GM21786 (cell line): ENCODE data around the gene MLLT10.
"Not testable (repeated sequence)": the region's sequence is repeated elsewhere in the genome, so short reads cannot be mapped to it uniquely, and the experiment has no call there.

Source experiments
- ATAC-seq: cut with Tn5 transposase; IDR thresholded peaks from one replicate; pipeline ENCODE4 v1.9.1; 2021; ENCODE audit not compliant: unreplicated experiment

Gene MLLT10

DNA sequence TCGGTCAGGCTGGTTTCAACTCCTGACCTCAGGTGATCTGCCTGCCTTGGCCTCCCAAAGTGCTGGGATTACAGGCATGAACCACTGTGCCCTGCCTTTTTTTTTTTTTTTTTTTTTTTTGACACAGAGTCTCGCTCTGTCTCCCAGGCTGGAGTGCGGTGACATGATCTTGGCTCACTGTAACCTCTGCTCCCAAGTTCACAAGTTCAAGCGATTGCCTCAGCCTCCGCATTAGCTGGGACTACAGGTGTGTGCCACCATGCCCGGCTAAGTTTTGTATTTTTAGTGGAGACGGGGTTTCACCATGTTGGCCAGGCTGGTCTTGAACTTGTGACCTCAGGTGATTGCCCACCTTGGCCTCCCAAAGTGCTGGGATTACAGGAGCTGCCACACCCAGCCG, 94.6 kb downstream of the MLLT10 start:
- not testable (repeated sequence) for ATAC-seq

DNA sequence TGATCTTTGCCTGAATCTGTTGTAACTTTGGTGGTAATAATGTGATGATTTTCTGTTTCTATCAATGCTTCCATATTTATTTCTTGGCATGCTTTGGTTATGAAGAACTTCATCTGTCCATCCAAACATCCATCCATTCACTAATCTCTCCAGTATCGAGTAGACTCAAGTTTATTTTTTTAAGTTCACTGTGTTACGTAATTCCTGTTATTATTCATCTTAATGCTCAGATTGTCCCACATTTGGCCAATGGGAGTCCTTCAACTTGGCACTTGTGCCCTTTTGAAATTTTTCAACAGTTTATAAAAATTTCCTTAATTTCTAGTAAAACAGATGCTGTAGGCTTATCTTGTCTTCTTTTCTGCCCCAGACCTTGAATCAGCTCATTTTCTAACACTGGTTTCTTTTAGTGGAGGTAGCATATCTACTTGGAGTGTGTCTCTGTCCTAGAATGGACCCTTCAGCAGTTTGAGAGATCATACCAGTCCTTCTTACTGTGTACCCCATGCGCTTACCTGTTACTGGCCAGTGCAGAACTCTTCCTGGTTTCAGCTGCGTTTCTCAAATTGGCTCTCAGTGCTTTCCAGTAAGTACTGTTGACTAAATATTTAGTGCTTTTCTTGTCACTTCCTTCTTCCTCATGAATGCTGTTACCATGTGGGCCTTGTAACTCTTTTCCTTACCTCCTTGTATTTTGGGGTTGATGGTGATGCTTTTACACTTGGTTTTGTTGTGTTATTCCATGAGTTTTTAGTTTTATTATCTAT, 100.8 kb downstream of the MLLT10 start:
- ATAC-seq = no peak

DNA sequence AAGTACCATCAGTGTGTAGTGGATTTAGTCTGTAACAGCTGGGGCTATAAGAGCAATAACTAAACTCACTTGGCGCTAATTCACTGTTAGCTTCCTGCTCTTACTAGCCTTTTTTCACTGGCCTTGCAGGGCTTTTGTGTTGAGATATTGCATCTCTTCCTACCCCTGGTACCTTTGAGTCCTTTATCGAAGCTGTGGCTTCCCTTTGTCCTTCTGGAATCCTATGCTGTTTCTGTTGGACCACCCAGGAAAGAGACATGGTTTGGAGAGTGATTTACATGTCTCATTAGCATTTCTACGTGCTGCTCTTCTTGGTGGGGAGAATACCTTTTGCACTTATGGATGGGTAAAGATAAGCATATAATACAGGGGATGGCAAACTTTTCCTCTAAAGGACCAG, 103.8 kb downstream of the MLLT10 start:
- no peak for ATAC-seq

DNA sequence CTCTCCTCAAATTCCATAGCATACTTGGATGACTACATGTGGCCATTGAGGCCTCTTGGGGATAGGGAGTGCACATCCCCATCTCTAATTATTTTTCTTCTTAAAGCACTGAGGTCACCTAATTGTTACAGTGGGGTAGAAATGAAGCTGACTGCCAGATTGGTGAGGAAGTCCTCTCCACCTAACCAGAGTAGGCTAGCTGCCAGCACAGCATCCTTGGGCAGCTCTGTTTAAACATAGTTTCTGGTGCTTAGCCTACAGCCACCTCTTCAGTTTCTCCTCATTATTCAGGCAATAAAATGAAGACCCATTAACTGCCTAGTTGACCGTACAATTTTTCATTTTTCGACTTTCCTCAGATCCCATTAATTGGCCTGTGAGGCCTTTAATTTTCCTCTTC, 104.6 kb downstream of the MLLT10 start:
- no peak for ATAC-seq

DNA sequence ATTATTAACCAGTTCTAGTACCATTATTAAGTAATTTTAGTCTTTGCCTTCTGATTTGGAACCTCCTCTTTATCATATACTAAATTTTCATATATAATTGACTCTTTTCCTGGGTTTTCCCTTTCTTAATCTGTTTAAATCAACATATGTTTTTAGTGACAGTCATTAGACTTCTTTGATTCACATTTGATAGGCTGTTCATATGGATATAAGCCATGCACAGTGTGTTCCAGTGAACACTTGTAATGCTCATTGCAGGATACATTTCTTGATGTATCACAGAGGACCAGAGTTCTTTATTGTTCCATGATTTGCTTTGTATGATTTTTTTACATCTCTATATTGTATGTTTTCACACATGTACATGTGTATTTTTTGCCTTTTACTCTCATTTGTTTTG, 114.0 kb downstream of the MLLT10 start:
- ATAC-seq = no peak

DNA sequence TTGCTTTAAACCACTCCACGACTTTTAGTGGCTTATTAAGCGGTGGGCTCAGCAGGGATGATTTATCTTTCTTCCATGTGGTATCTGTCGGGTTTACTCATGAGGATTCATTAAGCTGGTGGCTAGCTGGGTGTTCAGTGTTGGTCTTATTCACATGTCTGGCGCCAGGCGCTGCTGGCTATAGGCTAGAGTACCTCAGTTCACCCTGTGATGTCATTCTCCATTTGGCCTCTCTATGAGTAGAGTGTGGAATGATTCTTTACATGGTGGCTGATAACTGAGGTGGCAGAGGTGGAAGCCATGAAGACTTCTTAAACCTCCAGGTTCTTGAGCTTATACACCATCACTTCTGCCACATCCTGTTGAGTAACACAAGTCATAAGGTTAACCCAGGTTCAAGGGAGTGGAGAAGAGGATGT, 115.4 kb downstream of the MLLT10 start:
- no peak for ATAC-seq

DNA sequence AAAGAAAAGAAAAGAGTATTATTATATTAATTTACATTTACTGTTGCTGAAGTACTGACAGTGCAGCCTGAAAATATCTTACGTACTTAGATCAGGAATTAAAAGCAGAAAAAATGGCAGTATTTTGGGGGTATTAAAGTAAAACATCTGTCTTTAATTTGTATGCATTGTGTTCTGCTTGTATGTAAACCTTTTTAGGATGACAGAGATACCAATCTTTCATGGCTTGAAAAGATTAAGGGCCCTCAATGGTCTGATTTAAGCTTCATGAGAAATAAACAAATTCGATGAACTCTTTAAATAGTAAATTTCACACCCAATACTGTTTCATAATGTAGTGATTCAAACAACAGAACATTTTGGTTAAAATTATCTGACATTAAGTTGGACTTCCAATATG, 116.3 kb downstream of the MLLT10 start:
- ATAC-seq = no peak

DNA sequence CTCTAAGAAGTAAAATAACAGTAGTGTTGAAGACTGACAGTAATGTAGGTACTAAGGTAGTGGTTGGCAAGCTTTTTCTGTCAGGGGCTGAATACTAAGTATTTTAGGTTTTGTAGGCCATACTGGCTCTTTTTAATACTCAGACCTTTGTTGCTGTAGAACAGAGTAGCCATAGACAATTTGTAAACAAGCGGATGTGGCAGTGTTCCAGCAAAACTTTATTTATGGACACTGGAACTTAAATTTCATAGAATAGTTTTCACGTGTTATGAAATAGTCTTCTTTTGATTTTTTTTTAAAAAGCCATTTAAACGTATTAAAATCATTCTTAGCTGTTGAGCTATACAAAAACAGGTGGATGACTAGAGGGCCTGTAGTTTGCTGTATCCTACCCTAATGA, 121.2 kb downstream of the MLLT10 start:
- ATAC-seq = no peak

DNA sequence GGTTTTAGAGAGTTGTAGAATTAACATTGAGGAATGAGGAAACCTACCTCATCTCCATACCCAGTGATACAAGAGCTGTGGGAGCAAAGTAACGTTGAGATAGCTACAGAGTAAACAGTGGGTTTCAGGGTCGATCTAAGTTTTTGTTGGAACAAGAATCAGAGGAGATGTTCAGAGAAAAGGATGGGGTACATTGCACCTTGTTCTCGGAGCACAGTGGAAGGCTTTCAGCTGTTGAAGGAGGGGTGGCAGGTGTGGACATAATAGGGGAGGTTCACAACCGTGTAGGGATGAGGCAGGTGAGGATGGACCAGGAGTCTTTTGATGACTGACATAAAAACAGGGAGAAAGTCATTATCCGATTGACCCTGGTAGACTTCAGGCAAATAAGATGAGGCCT, 121.7 kb downstream of the MLLT10 start:
- ATAC-seq = no peak

DNA sequence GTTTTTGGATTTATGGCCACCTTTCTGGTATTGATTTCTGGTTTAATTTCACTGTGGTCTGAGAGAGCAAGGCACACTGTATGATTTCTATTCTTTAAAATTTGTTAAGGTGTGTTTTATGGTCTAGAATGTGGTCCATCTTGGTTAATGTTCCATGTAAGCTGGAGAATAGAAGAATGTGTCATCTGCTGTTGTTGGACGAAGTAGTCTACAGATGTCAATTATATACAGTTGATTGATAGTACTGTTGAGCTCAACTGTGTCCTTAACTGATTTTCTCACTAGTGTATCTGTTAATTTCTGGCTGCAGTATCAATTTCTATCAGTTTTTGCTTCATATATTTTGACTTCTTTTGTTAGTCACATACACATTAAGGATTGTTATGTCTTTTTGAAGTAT, 127.1 kb downstream of the MLLT10 start:
- ATAC-seq = no peak

DNA sequence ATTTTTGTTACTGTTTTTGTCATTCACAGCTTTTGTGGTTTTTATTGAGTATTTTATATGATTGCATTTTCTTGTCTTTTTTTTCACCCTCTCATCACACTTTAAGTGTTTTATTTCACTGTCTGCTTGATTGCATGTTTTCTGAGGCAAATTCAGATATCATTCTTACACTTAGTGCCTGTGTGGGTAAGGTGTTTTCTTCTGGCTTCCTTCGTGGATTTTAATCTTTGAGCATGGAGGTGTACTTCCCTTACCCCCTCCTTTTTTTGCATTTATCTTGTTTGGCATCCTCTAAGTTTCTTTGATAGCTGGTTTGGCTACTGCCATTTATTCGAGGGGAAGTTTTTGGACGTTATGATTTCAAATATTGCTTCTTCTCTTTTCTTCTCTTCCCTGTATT, 127.9 kb downstream of the MLLT10 start:
- ATAC-seq = no peak

DNA sequence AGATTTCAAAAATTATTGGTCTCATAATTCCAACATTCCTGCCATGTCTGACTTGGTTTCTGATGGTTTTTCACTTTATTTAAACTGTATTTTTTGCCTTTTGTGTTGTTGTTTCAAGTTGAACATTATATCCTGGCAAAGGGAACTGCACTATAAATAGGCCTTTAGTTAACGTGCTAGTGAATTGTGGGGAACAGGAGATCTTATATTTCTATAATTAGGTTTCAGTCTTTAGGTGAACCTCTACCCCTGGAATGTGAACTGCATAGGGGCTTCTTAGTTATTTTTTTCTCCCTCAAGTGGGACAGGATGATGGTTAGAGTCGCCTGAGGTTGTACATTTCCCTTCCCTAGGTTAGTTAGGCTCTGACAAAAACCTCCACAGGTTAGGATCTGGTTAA, 128.6 kb downstream of the MLLT10 start:
- no peak for ATAC-seq

DNA sequence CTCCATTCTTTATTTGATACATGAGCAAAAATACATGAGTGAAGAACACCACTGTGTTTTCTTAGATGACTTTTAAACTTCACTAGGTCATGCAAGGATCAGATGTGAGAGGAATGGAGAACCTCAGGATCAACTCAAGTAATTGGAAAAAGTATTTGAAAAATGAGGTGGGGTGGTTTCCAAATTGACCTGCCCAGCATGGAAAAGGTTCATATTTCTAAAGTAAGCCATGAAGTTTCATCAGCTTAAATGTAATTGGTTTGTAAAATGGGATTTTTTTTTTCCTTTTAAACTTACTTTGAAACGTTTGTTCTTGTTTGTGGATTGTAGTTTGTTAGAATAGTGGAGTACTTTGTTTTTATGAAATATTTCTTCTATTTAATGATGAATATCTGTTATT, 134.8 kb downstream of the MLLT10 start:
- ATAC-seq = no peak

DNA sequence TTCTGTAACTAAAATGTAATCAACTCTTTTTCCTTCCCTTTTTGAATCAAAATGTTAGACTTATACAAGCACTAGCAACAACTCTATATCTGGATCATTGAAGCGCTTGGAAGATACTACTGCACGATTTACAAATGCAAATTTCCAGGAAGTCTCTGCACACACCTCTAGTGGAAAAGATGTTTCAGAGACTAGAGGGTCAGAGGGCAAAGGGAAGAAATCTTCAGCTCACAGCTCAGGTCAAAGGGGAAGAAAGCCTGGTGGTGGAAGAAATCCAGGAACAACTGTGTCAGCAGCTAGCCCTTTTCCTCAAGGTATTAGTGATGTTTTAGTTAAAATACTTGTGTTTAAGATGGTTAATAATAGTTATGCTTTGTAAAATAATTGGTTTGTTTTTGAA, 136.4 kb downstream of the MLLT10 start:
- ATAC-seq = no peak

DNA sequence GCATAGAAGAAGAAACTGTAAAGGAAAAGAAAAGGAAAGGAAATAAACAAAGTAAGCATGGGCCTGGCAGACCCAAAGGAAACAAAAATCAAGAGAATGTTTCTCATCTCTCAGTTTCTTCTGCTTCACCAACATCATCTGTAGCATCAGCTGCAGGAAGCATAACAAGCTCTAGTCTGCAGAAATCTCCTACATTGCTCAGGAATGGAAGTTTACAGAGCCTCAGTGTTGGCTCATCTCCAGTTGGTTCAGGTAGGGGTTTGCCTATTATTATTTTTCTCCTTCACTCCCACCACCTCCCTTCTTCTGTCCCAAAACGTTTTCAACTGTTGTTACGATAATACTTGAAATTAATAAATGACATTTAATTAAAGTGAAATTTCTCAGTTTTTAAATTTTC, 139.6 kb downstream of the MLLT10 start:
- ATAC-seq = no peak

DNA sequence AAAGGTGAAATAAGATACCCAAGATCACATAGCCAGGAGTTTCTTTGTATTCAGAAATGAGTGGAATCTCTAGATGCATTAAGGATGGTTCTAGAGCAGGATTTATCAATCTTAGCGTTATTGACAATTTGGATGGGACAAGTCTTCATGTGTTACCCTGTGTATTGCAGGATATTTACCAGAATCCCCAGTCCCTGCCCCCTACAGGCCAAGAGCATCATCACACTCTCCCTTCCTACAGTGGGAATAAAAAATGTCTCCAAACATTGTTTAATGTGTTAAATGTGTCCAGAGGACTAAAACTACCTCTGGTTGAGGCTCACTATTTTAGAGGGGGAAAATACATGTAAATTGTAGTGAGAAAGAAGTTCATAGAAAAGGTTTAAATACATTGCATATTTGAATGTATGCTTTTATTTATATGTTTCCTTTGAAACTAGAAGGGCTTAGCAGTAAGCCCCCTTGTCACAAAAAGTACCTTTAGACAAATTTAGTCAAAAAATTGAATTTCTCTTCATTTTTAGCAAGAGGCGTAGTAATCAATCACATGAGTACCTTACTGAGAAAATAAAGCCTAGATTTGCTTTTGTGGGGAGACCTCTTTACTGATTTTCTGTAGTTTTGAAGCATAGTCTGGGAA, 141.2 kb downstream of the MLLT10 start:
- ATAC-seq = no peak

DNA sequence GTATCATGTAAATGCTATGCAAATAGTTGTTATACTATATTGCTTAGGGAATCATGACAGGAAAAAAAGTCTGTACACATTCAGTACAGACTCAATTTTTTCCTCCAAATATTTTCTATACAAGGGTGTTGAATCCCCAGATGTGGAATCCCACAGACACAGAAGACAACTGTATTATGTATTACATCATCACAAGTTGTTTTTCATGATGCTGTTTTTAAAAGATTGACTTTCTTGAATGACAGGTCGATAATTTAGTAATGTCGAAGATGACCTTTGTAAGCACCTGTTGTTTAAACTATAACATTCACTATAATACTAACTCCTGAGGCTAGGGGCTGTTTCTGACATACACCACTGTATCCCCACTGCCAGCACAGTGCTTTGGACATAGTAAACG, 143.5 kb downstream of the MLLT10 start:
- ATAC-seq = no peak

DNA sequence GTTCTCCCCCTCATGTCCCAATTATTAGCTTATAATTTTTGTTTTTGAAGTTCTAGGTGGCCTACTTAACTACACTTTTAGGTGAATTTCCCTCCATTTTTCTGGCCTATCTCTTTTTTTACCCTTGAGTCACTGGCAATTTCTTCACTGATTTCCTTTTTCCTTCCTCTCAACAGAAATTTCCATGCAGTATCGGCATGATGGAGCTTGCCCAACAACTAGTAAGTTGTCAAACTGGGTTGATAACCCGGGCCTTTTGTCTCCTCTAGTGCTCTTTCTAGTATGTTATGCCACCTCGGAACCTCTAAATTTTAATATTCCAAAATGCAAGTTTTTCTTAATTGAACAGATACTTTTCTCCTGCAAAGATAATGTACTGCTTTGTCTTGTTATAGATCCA, 147.1 kb downstream of the MLLT10 start:
- ATAC-seq = no peak

DNA sequence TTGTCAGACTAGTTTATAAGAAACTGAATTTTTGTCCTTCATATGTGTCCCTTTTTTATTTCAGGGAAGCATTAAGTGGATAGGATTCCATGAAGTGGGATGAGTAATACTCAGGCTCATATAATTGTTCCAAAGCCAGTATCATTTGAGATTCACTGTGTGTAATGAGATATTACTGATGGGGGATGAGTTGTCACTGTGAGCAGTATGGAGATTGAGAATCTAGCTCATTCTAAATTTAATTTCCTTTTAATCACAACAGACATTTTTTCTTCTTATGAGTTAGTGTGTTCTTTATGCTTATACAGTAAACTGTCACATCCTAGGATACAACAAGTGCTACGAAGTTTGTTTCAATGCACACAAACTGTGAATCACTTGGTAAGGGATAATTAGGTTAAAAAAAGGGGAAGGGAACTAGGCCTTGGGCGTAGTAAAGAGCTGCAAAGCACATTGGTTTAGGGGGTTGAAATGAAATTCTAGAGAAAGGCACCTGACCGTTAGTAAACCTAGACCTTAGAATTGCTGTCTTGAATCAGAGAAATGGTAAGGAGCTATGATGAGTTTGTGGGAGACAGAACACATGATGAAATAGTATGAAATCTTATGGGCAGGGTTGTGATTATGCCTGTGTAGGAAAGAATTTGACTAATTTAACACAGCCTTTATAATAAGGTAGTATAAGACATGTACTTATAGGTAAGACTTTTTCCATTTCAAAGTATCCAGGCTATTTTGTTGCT, 153.4 kb downstream of the MLLT10 start:
- ATAC-seq = no peak

DNA sequence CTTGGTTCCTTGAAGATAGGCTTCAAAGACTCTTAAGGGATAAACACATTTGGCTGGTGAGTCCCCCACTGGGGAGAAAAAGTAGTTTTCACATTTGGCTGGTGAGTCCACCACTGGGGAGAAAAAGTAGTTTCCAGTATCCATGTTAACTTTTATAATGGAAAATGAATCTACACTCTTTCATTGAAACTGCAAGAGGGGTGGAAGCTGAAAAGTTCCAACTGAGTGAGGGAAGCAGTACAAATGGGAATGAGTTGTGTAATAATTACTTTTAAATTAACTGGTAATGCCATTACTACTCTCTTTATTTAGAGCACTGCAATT, 153.9 kb downstream of the MLLT10 start:
- no peak for ATAC-seq

DNA sequence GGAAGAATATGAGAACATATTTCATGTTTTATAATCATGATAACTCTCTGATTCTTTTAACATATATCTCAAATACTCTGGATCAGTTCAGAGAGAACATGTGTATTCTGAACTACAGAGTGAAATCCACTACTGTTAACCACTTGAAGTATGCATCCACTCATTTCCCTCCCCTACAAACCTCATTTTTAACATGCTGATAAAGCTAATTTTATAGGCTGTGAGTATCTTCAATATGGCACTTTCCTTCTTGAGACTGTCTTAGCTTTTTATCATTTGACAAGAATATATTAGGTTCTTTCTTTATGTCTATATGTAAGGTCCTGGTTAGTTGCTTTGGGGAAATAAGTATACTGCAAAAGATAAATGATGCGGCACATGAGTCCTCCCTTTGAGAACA, 154.8 kb downstream of the MLLT10 start:
- ATAC-seq = no peak

DNA sequence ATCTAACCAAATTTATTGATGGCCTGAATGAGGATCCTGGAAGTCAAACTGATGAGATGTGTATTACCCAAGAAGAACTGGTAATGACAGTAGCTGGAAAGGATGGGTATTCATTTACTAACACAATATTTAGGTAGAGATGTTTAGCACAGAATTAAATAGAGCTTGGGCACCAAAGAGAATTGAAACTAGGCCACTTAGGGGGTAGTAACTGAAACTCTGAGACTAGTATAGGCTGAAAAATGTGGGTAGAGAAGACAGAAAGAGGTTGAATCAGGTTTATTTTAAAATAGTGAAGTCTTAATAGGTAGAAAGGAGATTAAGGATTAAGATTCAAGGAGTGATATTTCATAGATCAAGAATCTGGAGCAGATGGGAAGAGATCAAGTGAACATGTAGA, 155.8 kb downstream of the MLLT10 start:
- ATAC-seq = no peak
